HG02981 (cell line): ENCODE data around the gene OR51B2.
"Not testable (repeated sequence)": the region's sequence is repeated elsewhere in the genome, so short reads cannot be mapped to it uniquely, and the experiment has no call there.

Experiments
- ATAC-seq: cut with Tn5 transposase; IDR thresholded peaks from one replicate; pipeline ENCODE4 v1.9.1; 2021; ENCODE audit warnings: mild to moderate bottlenecking, moderate library complexity; ENCODE audit not compliant: unreplicated experiment

Gene OR51B2, protein sequence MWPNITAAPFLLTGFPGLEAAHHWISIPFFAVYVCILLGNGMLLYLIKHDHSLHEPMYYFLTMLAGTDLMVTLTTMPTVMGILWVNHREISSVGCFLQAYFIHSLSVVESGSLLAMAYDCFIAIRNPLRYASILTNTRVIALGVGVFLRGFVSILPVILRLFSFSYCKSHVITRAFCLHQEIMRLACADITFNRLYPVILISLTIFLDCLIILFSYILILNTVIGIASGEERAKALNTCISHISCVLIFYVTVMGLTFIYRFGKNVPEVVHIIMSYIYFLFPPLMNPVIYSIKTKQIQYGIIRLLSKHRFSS

DNA sequence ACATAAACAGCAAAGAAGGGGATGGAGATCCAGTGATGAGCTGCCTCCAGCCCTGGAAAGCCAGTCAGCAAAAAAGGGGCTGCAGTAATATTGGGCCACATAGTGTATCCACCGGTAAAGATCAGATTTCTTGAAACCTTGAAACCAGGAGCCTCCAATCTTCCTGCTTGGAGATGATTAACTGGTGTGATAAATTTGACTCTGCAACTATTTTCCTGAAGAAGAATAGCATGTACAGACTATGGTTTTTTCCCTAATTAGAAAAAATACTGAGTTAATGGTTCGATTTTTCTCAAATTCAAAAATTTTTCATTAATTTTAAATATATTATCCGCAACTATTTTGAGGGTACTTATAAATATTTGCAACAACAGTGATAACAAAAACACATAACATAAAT, at the start of gene OR51B2:
OR51B2 (minus strand) TSS at position 101 of the 400 bp plus-strand sequence; CDS start at position 101, 0 bp downstream.
- ATAC-seq, result no peak

DNA sequence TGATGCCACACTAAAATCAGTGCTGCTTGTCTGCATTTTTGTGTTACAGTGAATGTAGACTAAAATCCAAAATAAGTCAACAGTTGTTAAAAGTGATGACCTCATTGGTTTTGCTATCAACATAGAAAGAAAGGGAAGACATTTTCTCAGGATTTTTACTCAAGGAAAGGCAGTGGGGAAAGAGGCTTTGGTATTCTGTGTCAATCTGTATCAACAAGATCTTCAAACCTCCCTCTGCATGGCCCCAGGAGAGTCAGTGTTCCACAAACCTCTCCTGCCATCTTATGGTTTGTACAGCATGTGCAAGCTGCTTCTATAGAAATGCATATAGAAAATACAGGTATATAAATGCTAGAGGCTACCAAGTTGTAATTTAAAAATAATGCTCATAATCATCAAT, 45.7 kb upstream of the OR51B2 start:
- peak; percentile 53 for ATAC-seq

DNA sequence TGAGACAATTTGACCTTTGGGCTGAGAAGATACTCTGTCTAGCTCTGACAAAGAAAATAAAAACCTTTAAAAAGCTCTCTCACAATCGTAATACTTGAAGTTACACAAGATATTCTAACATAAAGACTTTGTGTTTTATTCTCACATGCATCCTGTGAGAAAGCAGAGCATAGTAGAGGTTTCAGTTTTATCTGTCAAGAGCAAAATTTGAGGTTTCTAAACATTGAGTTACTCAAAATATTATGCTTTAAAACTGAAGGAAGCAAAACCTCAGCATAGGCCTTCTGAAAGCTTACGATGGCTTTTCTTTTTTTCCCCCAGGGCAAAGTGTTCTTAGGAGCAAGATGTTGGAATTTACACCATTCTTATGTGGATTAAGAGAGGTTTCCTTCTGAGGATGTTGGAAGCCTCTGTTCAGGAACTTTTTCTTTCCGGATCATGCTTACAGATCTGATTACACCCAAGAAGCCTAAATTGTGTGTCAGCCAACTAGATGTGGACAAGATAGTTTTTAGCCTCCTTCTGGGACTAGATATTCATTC, 44.5 kb upstream of the OR51B2 start:
- ATAC-seq, result peak; percentile 44

DNA sequence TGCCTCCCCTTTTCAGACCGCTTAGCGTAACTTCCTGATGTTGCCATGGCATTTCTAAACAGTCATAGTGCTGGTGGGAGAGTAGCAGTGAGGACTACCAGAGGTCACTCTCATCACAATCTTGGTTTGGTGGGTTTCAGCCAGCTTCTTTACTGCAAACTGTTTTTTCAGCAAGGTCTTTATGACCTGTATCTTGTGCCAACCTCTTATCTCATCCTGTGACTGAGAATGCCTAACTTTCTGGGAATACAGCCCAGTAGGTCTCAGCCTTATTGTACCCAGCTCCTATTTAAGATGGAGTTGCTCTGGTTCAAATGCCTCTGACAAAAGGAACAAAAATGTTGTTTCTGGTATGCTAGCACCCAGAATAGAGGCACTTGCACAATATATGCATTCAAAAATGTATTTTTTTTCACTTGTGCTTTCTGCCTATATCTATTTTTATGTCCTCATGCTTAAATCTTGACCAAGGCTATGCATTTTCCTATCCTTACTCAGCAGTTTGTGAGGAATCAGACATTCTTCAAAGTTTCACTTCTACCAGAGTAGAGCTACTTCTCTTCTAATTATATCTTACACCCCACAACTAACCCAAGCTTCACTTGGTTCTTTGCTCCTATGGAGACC, 43.5 kb upstream of the OR51B2 start:
- peak; percentile 34 for ATAC-seq

DNA sequence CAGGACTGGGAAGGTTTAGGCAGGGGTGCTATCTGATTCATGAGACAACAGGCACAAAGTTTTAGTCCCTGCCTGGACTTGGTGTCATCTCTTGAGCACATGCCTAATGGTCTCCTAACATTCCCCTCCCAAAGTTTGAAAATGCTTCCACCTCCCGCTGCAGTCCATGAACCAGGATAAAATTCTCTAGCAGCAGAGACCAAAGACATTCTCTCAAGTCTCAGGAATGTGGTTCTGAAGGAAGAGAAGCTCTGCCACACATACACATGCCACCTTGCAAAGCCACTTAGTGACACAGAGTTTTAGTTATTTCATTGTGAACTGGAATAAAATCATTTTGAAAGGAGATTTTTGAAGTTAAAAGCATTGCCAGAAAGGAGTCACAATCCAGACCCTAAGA, 42.8 kb upstream of the OR51B2 start:
- ATAC-seq, result no peak

DNA sequence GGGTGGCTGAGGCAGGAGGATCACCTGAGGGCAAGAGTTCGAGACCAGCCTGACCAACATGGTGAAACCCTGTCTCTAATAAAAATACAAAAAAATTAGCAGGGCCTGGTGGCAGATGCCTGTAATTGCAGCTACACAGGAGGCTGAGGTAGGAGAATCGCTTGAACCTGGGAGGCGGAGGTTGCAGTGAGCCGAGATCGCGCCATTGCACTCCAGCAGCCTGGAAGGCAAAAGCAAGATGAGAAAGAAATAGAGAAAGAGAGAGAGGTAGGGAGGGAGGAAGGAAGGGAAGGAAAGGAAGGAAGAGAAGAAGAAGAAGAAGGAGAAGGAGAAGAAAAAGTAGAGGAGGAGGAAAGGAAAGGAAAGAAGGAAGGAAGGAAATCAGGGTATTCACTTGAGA, 42.3 kb upstream of the OR51B2 start:
- ATAC-seq, result not testable (repeated sequence)

DNA sequence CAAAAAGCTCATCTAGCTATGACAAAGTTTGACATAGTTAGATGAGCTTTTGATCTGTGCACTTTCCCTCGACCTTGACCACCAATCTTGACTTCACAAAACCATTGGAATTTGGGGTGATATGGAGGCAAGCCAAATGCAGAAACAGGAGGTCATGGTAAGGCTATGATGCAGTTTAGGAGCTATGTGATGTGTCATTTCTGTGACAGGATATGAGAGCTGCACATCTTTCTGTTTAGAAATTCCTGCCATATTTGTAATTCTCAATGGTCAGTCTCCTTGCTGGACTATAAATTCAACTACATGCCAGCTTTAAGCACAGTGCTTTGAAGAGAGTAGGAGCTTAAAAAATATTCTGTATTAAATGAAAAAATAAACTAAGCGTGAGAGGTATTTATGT, 40.1 kb upstream of the OR51B2 start:
- no peak for ATAC-seq

DNA sequence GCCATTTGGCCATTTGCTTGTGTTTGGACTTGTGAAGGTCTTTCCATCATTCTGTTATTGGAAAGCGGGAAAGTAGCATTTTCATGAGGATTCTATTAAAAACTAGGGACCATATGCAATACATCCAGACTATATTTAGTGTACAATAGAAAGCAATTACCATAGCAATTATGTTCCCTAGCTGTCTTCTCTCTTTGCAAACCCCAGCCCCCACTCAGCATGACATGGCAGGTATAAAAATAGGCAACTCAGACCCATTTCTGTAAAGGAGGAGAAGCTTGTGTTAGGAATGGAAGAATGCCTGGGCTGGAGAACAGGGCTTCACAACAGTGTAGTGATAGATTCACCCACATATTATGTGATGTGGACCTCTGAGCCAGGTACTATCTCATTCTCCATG, 39.6 kb upstream of the OR51B2 start:
- ATAC-seq, result no peak

DNA sequence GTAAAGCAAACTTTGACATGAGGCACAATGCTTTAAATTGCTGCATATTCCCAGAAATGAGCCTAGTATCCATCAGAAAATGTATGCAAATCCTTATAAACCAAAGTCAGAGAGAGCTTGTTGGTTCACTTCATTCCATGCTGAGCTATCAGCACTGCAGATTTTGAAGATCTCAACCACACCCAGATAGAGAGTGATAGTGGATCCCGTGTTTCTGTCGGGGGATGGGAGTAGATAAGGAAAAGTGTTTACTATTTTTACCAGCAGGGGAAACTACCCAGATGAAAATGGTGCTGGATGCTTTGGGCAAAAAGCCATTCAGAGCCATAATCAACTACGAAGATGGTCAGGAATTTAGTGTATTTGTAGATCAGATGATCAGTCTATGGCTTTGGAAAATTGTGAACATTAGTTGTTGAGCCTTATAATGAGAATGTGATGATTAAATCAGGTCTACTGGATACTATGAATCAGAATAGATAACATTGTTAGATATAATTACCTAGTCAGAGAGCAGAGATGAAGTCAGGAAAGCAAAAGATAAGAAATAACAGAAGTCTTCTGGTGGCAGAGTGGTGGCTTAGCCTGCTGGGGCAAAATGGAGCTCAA, 38.0 kb upstream of the OR51B2 start:
- ATAC-seq, result no peak

DNA sequence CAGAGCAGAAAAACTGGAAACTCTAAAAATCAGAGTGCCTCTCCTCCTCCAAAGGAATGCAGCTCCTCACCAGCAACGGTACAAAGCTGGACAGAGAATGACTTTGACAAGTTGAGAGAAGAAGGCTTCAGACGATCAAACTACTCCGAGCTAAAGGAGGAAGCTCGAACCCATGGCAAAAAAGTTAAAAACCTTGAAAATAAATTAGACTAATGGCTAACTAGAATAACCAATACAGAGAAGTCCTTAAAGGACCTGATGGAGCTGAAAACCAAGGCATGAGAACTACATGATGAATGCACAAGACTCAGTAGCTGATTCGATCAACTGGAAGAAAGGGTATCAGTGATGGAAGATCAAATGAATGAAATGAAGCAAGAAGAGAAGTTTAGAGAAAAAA, 31.9 kb upstream of the OR51B2 start:
- ATAC-seq, result not testable (repeated sequence)

DNA sequence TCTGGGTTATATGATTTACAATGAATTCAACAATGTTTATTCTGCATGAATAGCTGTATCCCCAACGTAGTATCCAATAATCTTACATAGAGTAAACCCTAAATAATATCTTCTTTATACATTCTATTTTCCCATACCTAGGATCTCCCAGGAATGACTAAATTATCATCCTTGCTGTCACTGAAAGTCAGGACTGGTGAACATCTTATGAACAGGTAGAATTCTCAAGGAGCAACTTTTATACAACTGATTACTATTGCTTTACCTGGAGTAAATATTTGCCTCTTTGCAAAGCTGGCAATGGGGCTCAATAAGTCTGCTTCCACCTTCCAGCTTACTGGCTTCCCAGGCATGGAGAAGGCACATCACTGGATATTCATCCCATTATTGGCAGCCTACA, 27.1 kb upstream of the OR51B2 start, which contains the start of gene OR51B6:
OR51B6 (plus strand) TSS at position 301 of the 400 bp plus-strand sequence; CDS start at position 301, 0 bp downstream.
- no peak for ATAC-seq

DNA sequence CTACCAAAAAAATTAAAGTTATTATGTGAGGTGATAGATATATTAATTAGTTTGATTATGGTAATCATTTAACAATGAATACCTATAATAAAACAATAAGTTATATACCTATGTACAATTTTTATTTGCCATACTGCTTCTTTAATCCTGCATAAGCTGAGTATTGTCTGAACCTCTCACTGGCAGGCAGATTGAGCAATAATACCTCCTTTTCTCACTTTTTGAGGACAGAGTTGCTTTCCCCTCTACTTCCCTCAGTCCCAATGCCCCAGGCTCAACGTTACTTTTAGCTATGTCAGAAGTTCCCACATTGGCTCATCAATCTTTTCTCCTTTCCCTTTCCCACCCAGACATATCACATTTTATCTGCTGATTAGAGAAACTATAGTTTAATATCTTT, 25.5 kb upstream of the OR51B2 start:
- no peak for ATAC-seq

DNA sequence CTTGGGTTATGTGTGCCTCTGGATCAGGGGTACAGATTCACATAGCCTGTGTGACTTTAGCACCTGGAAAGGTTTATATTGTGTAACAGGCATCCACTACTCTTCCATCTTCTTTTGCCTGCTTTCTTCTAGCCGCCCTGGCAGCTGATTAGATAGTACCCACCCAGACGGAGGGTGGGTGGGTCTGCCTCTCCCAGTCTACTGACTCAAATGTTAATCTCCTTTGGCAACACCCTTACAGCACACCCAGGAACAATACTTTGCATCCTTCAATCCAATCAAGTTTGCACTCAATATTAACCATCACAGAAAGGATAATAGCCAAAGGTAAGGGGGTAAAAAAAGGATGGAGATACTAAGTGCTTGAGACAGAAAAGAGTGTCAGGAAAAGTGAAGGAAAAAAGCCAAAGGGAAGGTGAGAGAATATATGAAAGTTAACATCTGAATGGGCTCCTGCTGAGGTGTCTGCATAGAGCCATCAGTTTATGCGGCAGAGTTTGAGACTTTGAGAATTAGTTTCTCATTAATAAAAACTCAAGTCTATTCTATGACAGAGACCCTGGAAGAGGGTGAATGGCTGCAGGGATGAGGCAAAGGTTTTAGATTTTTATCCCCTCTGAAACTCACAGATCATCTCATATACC, 24.6 kb upstream of the OR51B2 start:
- ATAC-seq, result no peak

DNA sequence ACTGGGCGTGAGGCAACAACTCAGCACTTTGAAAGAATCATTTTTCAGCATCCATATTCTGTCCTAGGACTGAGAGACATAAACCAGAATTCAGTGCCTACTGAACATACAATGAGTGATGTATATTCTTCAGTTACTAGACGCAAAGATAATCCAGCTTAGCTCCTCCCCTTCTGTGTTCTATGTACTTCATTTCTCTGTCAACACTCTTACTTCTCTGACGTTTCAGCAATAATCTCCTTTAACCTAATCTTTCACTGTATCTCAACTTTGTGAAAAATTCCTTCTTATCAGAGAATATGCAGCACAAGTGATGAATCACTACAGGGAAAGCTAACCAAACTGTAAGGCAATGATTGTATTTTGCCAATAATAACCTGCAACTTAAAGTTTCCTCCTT, 21.7 kb upstream of the OR51B2 start:
- ATAC-seq, result no peak

DNA sequence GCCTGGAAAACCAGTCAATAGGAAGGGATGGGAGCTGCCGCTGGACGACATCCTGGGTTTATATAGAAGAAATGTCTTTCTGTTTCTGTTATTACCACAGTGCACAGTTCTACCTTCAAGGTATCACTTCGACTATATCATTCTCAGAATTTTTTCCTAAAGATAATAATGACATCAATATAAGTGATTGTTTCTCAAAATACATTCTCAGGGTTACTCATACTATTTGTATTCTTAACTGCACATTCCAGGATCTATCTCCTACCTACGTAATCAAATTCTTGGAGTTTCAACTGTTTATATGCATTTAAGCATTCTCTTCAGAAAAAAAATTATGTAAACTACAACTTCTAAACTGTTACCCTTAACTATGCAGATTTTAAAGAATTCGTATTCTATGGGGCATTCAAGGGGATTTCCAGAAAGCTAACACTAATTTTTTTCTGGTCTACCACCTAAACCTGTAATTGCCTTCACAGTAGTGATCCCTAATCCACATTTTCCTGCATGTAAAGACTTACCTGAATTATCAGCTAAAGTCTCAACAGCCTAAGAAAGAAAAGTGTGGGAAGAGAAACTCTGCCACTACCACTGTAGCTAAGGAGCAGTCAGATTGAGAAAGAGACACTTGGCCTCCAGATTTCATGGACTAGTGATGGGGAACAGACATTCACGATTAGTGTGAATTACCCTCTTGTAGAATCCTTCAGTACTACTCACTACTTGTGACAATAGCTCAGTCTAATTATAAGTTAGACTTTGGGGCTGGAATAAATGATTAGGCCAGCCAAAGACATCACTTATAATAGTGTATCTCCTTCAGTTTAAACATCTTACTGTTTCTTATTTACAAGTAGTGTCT, 19.6 kb upstream of the OR51B2 start, which contains the start of gene OR51B5:
OR51B5 (minus strand) TSS at position 51 of the 862 bp plus-strand sequence; CDS start at position 51, 0 bp downstream.
- no peak for ATAC-seq

DNA sequence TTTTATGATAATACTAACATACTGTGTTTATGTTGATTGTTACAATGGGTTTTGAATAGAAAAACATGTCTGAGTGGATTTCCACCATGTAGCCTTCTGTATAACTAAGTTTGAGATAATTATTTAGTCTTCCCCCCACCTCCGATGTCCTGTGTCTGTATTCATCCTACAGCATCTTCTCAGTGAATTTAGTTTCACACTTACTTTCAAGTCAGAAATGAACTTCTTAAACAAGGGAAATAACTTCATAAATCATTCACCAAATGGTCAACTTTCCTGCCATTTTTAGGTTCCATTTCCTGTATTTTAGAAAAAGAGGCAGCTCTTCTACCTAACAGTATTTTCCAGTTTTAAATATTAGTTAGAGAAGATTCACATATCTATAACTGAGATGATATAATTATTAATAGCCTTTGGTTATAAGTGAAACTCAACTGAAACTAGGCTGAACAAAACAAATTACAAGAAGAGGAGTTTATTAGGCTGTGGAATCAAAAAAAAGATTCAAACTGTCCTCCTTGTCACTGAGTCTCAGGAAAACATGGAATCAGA, 15.8 kb upstream of the OR51B2 start:
- ATAC-seq, result peak; percentile 72

DNA sequence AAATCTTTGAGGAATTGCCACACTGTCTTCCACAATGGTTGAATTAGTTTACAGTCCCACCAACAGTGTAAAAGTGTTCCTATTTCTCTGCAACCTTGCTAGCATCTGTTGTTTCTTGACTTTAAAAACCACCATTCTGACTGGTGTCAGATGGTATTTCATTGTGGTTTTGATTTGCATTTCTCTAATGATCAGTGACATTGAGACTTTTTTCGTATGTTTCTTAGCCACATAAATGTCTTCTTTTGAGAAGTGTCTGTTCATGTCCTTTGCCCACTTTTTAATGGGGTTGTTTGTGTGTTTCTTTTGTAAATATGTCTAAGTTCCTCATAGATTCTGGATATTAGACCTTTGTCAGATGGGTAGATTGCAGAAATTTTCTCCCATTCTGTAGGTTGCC, 13.2 kb upstream of the OR51B2 start:
- ATAC-seq, result not testable (repeated sequence)

DNA sequence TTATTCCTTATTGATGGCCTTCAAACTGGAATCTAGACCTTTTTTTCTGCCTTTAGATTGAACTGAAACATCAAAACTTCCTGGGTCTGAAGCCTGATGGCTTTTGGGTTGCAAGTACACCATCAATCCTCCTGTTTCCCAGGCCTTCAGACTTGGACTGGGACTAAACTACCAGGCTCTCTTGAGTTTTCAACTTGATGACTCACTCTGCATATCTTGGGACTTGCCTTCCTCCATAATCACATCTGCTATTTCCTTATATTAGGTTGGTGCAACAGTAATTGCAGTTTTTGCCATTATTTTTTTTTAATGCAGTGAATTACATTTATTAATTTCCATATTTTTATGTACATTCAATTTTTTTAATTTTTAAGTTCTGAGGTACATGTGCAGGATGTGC, 12.2 kb upstream of the OR51B2 start:
- ATAC-seq, result no peak

DNA sequence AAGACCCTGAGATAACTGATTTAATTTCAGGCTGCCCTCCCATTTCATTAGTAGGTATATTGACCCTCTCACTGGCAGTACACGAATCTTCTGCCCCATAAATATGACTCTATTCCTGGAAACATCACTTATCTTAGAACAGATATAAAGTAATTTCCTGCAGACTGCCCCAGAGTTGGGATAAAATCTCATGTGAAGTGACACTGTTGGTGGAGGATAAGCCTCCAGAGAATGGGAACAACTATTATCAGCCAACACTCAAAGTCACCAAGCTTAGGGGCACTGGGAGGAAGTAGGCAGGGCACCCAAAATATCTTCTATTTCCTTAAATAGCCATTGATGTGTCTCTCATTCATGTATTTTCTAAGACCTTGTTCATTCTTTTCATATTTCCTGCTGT, 11.1 kb upstream of the OR51B2 start:
- ATAC-seq, result no peak

DNA sequence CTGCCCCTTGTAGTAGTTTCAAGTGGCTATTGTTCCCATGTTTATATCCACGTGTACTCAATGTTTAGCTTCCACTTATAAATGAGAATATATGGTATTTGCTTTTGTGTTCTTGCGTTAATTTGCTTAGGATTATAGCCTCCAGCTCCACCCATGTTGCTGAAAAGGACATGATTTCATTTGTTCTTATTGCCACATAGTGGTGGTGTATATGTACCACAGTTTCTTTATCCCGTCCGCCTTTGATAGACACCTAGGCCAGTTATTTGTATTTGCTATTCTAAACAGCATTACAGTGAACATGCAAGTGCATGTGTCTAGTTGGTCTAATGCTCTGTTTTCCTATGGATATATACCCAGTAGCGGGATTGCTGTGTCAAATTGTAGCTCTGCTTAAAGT, 6.8 kb downstream of the OR51B2 start:
- no peak for ATAC-seq
